ENCODE data around the gene GOLGA2. TPM values are rescaled to one million over a fixed set of nuclear protein-coding genes. Genes with fewer than 3 reads are reported as not detected.

The GOLGA2 gene
- total and polyA plus RNA-seq, 2 of the 4 experiments (the other 2 are of a cell fraction): 118 to 146 TPM

DNA sequence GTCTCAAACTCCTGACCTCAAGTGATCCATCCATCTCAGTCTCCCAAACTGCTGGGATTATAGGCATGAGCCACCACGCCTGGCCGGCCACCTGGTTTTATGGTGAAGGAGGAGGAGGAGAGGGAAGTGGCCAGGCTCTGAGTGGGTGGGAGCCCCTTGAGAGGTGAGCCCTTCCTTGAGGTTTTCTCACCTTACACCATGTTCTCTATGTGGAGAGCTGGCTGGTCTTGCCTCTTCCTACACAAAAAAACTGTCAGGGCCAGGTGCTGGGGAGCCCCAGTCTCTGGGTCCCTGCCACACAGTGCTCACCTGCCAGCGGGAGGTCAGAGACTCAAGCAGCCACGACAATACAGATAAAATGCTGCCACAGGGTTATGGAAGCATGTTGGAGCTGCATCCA, 18.3 kb upstream of the GOLGA2 start:
- no peak for DNase-seq
- Histone ChIP-seq H3K9me1 (ENCODE audit: insufficient read depth, low read length) (peaks cover 8% of the 10 kb centered on the region; the same call in 1 of the 2 replicates), H2AK5ac (ENCODE audit: low read depth, low read length) (0 out of 2 replicates have a peak overlapping the region, but pooled peaks have one; percentile 45), H3K4me2 (ENCODE audit: low read depth, low read length) (no peak overlapping the region), H2BK5ac (ENCODE audit: low read depth, low read length, poor library complexity, severe bottlenecking) (no peak overlapping the region), H2BK120ac (ENCODE audit: low read depth, low read length) (no peak overlapping the region), H3K27ac (ENCODE audit: insufficient read depth, low read length) (no peak overlapping the region), H3K36me3 (ENCODE audit: control insufficient read depth, insufficient read depth, low read length) (peaks cover 2% of the 10 kb centered on the region; the same call in 1 of the 2 replicates), H4K5ac (ENCODE audit: low read depth, low read length) (no peak overlapping the region), H4K91ac (ENCODE audit: insufficient read depth, low read depth, low read length) (no peak overlapping the region), H3K79me1 (ENCODE audit: low read depth in 1 of 2, low read length in 2 of 2) (peaks cover 0 to 5% of the 10 kb centered on the region in 2 experiments; a peak in 1 of 4 replicates), H3K4me3 (ENCODE audit: insufficient read depth, low read depth, low read length) (no peak overlapping the region), H3K9ac (ENCODE audit: low read depth, low read length) (no peak overlapping the region), H3K4ac (ENCODE audit: low read depth, low read length) (no peak overlapping the region), H3K14ac (replicated peaks; ENCODE audit: low read depth, low read length) (no peak overlapping the region), H3K56ac (ENCODE audit: extremely low read depth, insufficient read depth, low read length) (no peak overlapping the region), H2BK15ac (ENCODE audit: low read depth, low read length) (no peak overlapping the region), H3K18ac (ENCODE audit: low read depth, low read length) (no peak overlapping the region), H2AK9ac (replicated peaks; ENCODE audit: low read depth, low read length, poor library complexity) (no peak overlapping the region), H2BK20ac (ENCODE audit: low read depth, low read length) (no peak overlapping the region), H2AFZ (replicated peaks; ENCODE audit: low read length, poor library complexity) (no peak overlapping the region), H4K8ac (ENCODE audit: low read depth in 2 of 2, low read length in 2 of 2) (no peak overlapping the region), H3K23ac (ENCODE audit: low read depth, low read length) (no peak overlapping the region), H3K4me1 (ENCODE audit: control insufficient read depth, insufficient read depth, low read length) (peaks cover 5% of the 10 kb centered on the region), H3K9me3 (ENCODE audit: control insufficient read depth, insufficient read depth, low read length) (no peaks in the 10 kb centered on the region), H3K27me3 (ENCODE audit: control insufficient read depth, insufficient read depth, low read length) (no peaks in the 10 kb centered on the region), H4K20me1 (ENCODE audit: insufficient read depth, low read length) (no peaks in the 10 kb centered on the region)
- intact Hi-C loops (cut with micrococcal nuclease) (loop anchor here (2.0 kb wide), 2 partner anchors 29 to 119 kb away; partner anchors contain the start of genes COQ4 and TRUB2), in situ Hi-C loops (cut with MboI; ENCODE audit: low sequenced_read_pairs) (loop anchor here (10.0 kb wide), 1 partner anchor 261 kb away; the partner anchor contains the start of gene SPTAN1), dilution Hi-C loops (cut with HindIII; ENCODE audit: low sequenced_read_pairs, unreplicated experiment) (no loop called here)
- ChIA-PET CTCF (no interaction called here), POLR2A (ENCODE audit: unreplicated experiment) (no interaction called here)
- 60% methylated on average over 1 of the region's 4 CpGs; no CpG with 5 or more reads in 1 of the 2 experiments for WGBS, 2 experiments (ENCODE audit: extremely low coverage in 2 of 2, insufficient read length in 1 of 2)
- TF ChIP-seq SMC3 (IDR thresholded peaks at IDR 0.05; ENCODE audit: low read depth, low read length) (no peak), FOS (IDR thresholded peaks at IDR 0.05; ENCODE audit: low read depth, low read length) (no peak), CEBPB (IDR thresholded peaks at IDR 0.05; ENCODE audit: low read depth, low read length) (no peak), CHD1 (IDR thresholded peaks at IDR 0.05; ENCODE audit: low read depth, low read length) (no peak), MAZ (IDR thresholded peaks at IDR 0.05; ENCODE audit: borderline replicate concordance, low read depth, low read length) (no peak), MAFK (IDR thresholded peaks at IDR 0.05; ENCODE audit: low read depth, low read length) (no peak), RCOR1 (IDR thresholded peaks at IDR 0.05; ENCODE audit: insufficient replicate concordance, low read length) (no peak), RFX5 (IDR thresholded peaks at IDR 0.05; ENCODE audit: low read depth, low read length) (no peak), CTCF (conservative IDR thresholded peaks at IDR 0.05; ENCODE audit: low read depth, low read length) (no peak)
- ATAC-seq (ENCODE audit: low read depth): no peak
- BruUV-seq (replicated peaks): no TSS peak
